ENCODE results near the gene MUCL3.

- TF ChIP-seq TAF1 (IDR thresholded peaks at IDR 0.05; ENCODE audit: low read depth) (no peak), EP300 (IDR thresholded peaks at IDR 0.05; ENCODE audit: borderline replicate concordance) (no peak), MAX (IDR thresholded peaks at IDR 0.05) (no peak), TCF12 (IDR thresholded peaks at IDR 0.05; ENCODE audit: low read depth) (no peak), RAD21 (IDR thresholded peaks at IDR 0.05; ENCODE audit: low read depth) (no peak), TEAD4 (IDR thresholded peaks at IDR 0.05) (no peak), NFIC (IDR thresholded peaks at IDR 0.05) (no peak), EGR1 (IDR thresholded peaks at IDR 0.05) (no peak)
These were observed 38.9 kb downstream of the MUCL3 start for GRCh38 chr6:30979690-30980089.

Data from Ishikawa (cell line).